ENCODE measurements around the gene REXO2.

The REXO2 gene

GRCh38 chr11:114439229-114440120 is at the start of gene REXO2:
REXO2 (plus strand) TSS chr11:114439467; CDS start chr11:114439529, 62 bp downstream.
- TF ChIP-seq CTCF (conservative IDR thresholded peaks at IDR 0.05; ENCODE audit: low read length): peak; percentile 49
- H3K4me3 ChIP-seq (ENCODE audit: low read length): peak within 1 kb of the TSS; percentile 97
- DNase-seq (ENCODE audit: low read depth): peak; percentile 95

- no peak overlapping the region for H3K4me3 ChIP-seq (ENCODE audit: low read length)
- no peak for DNase-seq (ENCODE audit: low read depth)
- no peak for TF ChIP-seq CTCF (conservative IDR thresholded peaks at IDR 0.05; ENCODE audit: low read length)
These were observed 46.3 kb upstream of the REXO2 start for GRCh38 chr11:114392735-114393667.

- no peak overlapping the region for H3K4me3 ChIP-seq (ENCODE audit: low read length)
- peak; percentile 42 for TF ChIP-seq CTCF (conservative IDR thresholded peaks at IDR 0.05; ENCODE audit: low read length)
- DNase-seq (ENCODE audit: low read depth): no peak
These were observed 43.5 kb upstream of the REXO2 start for GRCh38 chr11:114395736-114396135.

GRCh38 chr11:114396916-114397315 is 42.4 kb upstream of the REXO2 start:
- DNase-seq (ENCODE audit: low read depth): no peak
- TF ChIP-seq CTCF (conservative IDR thresholded peaks at IDR 0.05; ENCODE audit: low read length): no peak
- H3K4me3 ChIP-seq (ENCODE audit: low read length): no peak overlapping the region

- DNase-seq (ENCODE audit: low read depth): no peak
- TF ChIP-seq CTCF (conservative IDR thresholded peaks at IDR 0.05; ENCODE audit: low read length): no peak
- no peak overlapping the region for H3K4me3 ChIP-seq (ENCODE audit: low read length)
These were observed 41.8 kb upstream of the REXO2 start for GRCh38 chr11:114397349-114397982.

GRCh38 chr11:114398303-114398920 is 40.9 kb upstream of the REXO2 start:
- no peak overlapping the region for H3K4me3 ChIP-seq (ENCODE audit: low read length)
- no peak for DNase-seq (ENCODE audit: low read depth)
- no peak for TF ChIP-seq CTCF (conservative IDR thresholded peaks at IDR 0.05; ENCODE audit: low read length)

Measured in AG10803 (cell line).